ENCODE data around the gene GRK5. TPM values are rescaled to one million over a fixed set of nuclear protein-coding genes. Genes with fewer than 3 reads are reported as not detected.
A peak's percentile ranks its signal among the peaks of the same experiment; 100 is the strongest.

GRK5 gene
- polyA plus RNA-seq, 10 donors = 15.7 to 29.8 (median 25.4) TPM

GRCh38 chr10:119441151-119441821 lies 233.9 kb downstream of the GRK5 start:
- DNase-seq = peak; percentile 69 to 92 (median 86)

GRCh38 chr10:119441921-119442757 lies 234.8 kb downstream of the GRK5 start:
- peak in 2 of 3 donors; percentile 35 to 75 for DNase-seq

- DNase-seq = no peak
Observed at GRCh38 chr10:119442758-119443060, 235.3 kb downstream of the GRK5 start.

GRCh38 chr10:119443441-119443840 lies 236.1 kb downstream of the GRK5 start:
- no peak for DNase-seq

GRCh38 chr10:119443970-119444660 lies 236.7 kb downstream of the GRK5 start:
- no peak for DNase-seq

- DNase-seq = no peak
Observed at GRCh38 chr10:119444866-119445265, 237.5 kb downstream of the GRK5 start.

- DNase-seq = peak; percentile 75 to 93 (median 89)
Observed at GRCh38 chr10:119445311-119445934, 238.1 kb downstream of the GRK5 start.

GRCh38 chr10:119445935-119446317 lies 238.6 kb downstream of the GRK5 start:
- no peak for DNase-seq

- DNase-seq = no peak
Observed at GRCh38 chr10:119446441-119447277, 239.3 kb downstream of the GRK5 start.

GRCh38 chr10:119447421-119447820 lies 240.1 kb downstream of the GRK5 start:
- DNase-seq = no peak

GRCh38 chr10:119447823-119448546 lies 240.6 kb downstream of the GRK5 start:
- DNase-seq = no peak

- peak in 1 of 3 donors; percentile 26 for DNase-seq
Observed at GRCh38 chr10:119448628-119449584, 241.5 kb downstream of the GRK5 start.

GRCh38 chr10:119449760-119450461 lies 242.5 kb downstream of the GRK5 start:
- DNase-seq = peak in 1 of 3 donors; percentile 56

GRCh38 chr10:119450606-119451299 lies 243.4 kb downstream of the GRK5 start:
- DNase-seq = no peak

- DNase-seq = no peak
Observed at GRCh38 chr10:119451300-119451896, 244.0 kb downstream of the GRK5 start.

GRCh38 chr10:119452396-119452795 lies 245.0 kb downstream of the GRK5 start:
- no peak for DNase-seq

- no peak for DNase-seq
Observed at GRCh38 chr10:119453313-119453712, 245.9 kb downstream of the GRK5 start.

GRCh38 chr10:119454316-119454715 lies 246.9 kb downstream of the GRK5 start:
- DNase-seq = no peak
